HepG2 (cell line): ENCODE measurements around the gene TMEM62.

ENCODE experiments used
- CEBPB ChIP-seq: IDR thresholded peaks from 2 replicates; pipeline ENCODE4 v1.6.1; 2011; ENCODE audit warnings: low read depth, low read length, improper control_type of control experiment, borderline replicate concordance
- CTCF ChIP-seq: sonication (generic); formaldehyde crosslinking; IDR thresholded peaks from 2 replicates; pipeline ENCODE4 v1.5.0; 2020; ENCODE audit warnings: mild to moderate bottlenecking, missing genetic modification reagents, moderate library complexity
- FOXO1 ChIP-seq: sonication (generic); formaldehyde crosslinking; IDR thresholded peaks from 2 replicates; pipeline ENCODE4 v1.4.0; 2020; ENCODE audit warnings: missing genetic modification reagents
- HNF4G ChIP-seq, 2 experiments: sonication (generic) in 1 of 2; formaldehyde crosslinking in 1 of 2; IDR thresholded peaks; 2 replicates each; pipeline versions ENCODE4 v1.4.0 to v1.6.1; 2011 to 2020; ENCODE audit warnings: borderline replicate concordance in 2 of 2, low read depth in 2 of 2, mild to moderate bottlenecking in 2 of 2, low read length in 1 of 2, missing genetic modification reagents in 1 of 2, moderate library complexity in 1 of 2
- NR2F2 ChIP-seq: IDR thresholded peaks from 2 replicates; pipeline ENCODE4 v1.6.1; 2012; ENCODE audit warnings: low read depth, inconsistent platforms, borderline replicate concordance
- ZBTB20 ChIP-seq: sonication (generic); formaldehyde crosslinking; IDR thresholded peaks from 2 replicates; pipeline ENCODE4 v1.8.1; 2023; ENCODE audit warnings: missing genetic modification reagents, low read depth, mild to moderate bottlenecking, borderline replicate concordance
- ZNF414 ChIP-seq: sonication (generic); formaldehyde crosslinking; IDR thresholded peaks from 2 replicates; pipeline ENCODE4 v1.5.0; 2020; ENCODE audit warnings: missing genetic modification reagents

GRCh38 chr15:43218908-43219706 is 85.7 kb downstream of the TMEM62 start:
- no peak for TF ChIP-seq NR2F2
- TF ChIP-seq ZBTB20, result no peak
- TF ChIP-seq HNF4G (IDR thresholded peaks at IDR 0.05; ENCODE audit: borderline replicate concordance, low read depth, low read length), result no peak
- TF ChIP-seq HNF4G (CRISPR knock-in tag; IDR thresholded peaks at IDR 0.05; ENCODE audit: borderline replicate concordance, low read depth), result no peak
- no peak for TF ChIP-seq FOXO1 (CRISPR knock-in tag)
- no peak for TF ChIP-seq ZNF414
- TF ChIP-seq CTCF (CRISPR knock-in tag), result peak; percentile 29; the same call in 1 of the 2 replicates
- no peak for TF ChIP-seq CEBPB
